ENCODE data around the gene PANK2.

PANK2 gene

DNA sequence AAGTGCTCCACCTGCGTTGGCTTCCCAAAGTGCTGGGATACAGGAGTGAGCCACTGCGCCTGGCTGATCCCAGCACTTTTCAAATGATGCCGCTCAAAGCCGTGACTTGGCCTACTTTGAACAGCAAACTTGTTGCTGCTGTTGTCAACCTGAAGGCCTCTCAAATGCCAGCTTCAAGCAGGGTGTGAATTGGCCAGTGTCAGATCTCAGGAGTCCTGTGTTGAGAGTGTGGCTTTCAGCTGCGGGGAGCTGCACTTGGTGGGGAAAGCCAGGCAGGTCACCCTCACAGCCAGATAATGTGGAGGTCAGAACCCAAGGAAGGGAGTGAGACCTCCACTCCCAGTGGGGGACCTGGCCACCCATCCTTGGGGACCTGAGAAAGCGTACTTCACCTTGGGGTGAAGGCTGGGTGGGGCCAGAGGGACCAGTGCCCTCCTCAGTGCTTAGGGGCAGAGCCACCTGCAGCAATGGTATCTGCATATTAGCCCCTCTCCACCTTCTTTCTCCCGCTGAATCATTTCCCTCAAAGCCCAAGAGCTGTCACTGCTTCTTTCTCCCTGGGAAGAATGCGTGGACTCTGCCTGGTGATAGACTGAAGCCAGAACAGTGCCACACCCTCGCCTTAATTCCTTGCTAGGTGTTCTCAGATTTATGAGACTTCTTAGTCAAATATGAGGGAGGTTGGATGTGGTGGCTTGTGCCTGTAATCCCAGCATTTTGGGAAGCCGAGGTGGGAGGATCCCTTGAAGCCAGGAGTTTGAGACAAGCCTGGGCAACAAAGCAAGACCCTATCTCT is 19.1 kb upstream of the PANK2 start:
- in situ Hi-C loops (cut with MboI; ENCODE audit: low pct_unique_long_range_greater_than_20kb, low sequenced_read_pairs, unreplicated experiment) = no loop called here
- DNase-seq (ENCODE audit: low spot score) = no peak

DNA sequence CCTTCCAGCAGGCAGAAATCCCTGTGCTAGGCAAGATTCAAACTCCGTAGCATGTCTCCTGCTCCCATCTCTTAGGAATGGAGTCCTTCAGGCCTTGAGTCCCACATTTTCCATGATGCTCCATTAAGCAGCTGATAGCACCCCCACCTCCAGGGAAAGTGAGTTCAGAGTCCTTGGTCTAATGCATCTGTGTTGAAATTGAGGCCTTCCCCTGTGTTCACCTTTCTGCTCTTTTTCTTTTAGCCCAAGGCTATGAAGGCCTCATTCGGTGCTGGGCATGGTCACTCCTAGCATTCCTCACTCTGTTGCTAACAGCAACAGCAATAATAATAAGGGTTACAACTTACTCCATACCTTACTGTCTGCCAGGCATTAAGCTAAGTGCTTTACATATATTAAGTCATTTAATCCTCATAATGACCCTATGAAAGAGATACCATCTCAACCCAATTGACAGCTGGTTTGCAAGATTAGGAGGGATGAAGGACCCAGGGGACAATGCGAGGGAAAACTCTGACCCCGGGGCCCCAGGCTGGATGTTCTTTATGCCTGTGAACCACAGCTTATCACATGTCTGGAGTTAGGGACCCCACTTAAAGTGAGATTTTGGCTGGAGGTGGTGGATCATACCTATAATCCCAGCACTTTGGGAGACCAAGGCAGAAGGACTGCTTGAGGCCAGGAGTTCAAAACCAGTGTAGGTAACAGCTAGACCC is 17.5 kb upstream of the PANK2 start:
- DNase-seq (ENCODE audit: low spot score) = no peak
- in situ Hi-C loops (cut with MboI; ENCODE audit: low pct_unique_long_range_greater_than_20kb, low sequenced_read_pairs, unreplicated experiment) = no loop called here
- TF ChIP-seq CTCF (IDR thresholded peaks at IDR 0.05; ENCODE audit: extremely low read depth, insufficient read depth, missing control alignments) = no peak

More for the DNA sequence above, 19.1 kb upstream of the PANK2 start:
- no peak for TF ChIP-seq CTCF (IDR thresholded peaks at IDR 0.05; ENCODE audit: extremely low read depth, insufficient read depth, missing control alignments)

DNA sequence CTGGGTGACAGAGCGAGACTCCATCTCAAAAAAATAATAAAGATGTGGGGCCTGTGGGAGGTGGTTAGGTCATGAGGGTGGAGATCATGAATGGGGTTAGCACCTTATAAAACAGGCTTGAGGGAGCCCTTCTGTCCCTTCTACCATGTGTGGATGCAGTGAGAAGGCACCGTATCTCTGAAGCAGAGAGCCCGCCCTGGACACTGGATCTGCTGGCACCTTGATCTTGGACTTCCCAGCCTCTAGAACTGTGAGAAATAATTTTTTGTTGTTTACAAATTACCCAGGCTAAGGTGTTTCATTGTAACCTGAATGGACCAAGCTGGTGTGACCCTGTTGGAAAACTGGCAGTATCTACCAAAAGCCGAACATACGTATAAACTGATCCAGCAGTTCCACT is 15.7 kb upstream of the PANK2 start:
- no peak for DNase-seq (ENCODE audit: low spot score)
- in situ Hi-C loops (cut with MboI; ENCODE audit: low pct_unique_long_range_greater_than_20kb, low sequenced_read_pairs, unreplicated experiment) = no loop called here
- TF ChIP-seq CTCF (IDR thresholded peaks at IDR 0.05; ENCODE audit: extremely low read depth, insufficient read depth, missing control alignments) = no peak

DNA sequence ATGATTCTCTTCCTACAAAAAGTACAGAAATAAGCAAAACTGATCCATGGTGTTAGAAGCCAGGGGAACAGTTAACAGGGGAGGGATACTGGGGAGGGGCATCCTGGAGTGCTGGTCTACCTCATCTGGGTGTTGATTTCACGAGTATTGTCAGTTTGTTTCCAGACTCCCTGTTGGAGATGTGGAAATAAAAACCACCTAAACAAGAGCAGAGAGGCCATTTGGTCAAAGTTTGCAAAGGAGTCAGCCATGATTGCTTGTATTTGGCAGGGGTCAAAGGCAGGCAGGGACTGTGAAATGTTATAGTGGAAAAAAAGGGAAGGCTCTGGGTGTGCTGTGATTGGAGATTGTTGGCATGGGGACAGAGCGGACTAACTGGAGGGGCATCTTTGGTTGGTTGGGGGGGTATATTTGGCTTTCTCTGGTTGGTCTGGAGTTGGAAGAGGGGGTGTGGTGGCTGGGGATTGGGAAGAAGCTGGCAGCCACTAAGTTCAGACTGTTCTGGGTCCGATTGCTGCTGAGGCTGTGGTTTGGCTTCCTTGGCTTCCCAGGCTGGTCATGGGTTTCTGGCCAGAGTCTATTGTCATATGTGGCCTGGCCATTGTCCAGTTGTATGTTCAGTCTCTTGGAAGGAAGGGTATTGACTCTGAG is 14.9 kb upstream of the PANK2 start:
- in situ Hi-C loops (cut with MboI; ENCODE audit: low pct_unique_long_range_greater_than_20kb, low sequenced_read_pairs, unreplicated experiment) = no loop called here
- no peak for TF ChIP-seq CTCF (IDR thresholded peaks at IDR 0.05; ENCODE audit: extremely low read depth, insufficient read depth, missing control alignments)

GRCh38 chr20:3875378-3875974 is 13.7 kb upstream of the PANK2 start:
- no peak for TF ChIP-seq CTCF (IDR thresholded peaks at IDR 0.05; ENCODE audit: extremely low read depth, insufficient read depth, missing control alignments)
- in situ Hi-C loops (cut with MboI; ENCODE audit: low pct_unique_long_range_greater_than_20kb, low sequenced_read_pairs, unreplicated experiment) = no loop called here

More for the DNA sequence above, 14.9 kb upstream of the PANK2 start:
- DNase-seq (ENCODE audit: low spot score) = no peak

DNA sequence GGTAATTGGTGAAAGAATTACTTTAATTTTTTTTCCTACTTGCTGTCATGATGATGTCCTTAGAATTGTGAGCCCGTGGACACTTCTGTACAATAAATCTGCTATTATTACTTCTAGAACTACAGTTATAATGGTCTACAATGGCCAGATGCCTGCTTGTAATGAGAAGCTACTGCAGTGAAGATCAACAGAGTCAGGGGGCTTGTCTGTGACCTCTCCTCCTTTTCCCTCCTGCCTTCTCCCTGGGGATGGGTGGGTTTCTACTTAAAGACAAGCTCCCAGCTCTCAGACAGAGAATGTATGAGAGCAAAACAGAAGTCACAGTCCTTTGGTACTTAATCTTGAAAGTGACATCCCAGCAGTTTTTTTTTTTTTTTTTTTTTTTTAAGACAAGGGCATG is 13.2 kb upstream of the PANK2 start:
- DNase-seq (ENCODE audit: low spot score) = no peak
- no peak for TF ChIP-seq CTCF (IDR thresholded peaks at IDR 0.05; ENCODE audit: extremely low read depth, insufficient read depth, missing control alignments)
- in situ Hi-C loops (cut with MboI; ENCODE audit: low pct_unique_long_range_greater_than_20kb, low sequenced_read_pairs, unreplicated experiment) = no loop called here

More at GRCh38 chr20:3875378-3875974, 13.7 kb upstream of the PANK2 start:
- DNase-seq (ENCODE audit: low spot score) = no peak

Data from GM13977 (cell line).